ENCODE measurements around the gene LHPP. TPM values are rescaled to one million over a fixed set of nuclear protein-coding genes. Genes with fewer than 3 reads are reported as not detected.

Gene LHPP
- polyA plus RNA-seq, 2 of the 4 experiments (the other 2 are of a cell fraction): 14.4 to 18.6 TPM

- no peak overlapping the region for H3K27ac ChIP-seq
- ATAC-seq (no peak), DNase-seq (ENCODE audit: low read depth in 1 of 2, low spot score in 1 of 2) (no peak), FAIRE-seq (no peak)
- no peaks in the 10 kb centered on the region for H3K9me3 ChIP-seq
- POLR2A ChIA-PET: no interaction called here
- H3K4me3 ChIP-seq: no peak overlapping the region
- H3K4me2 ChIP-seq: no peak overlapping the region
- WGBS (ENCODE audit: missing lambda C conversion rate): 93% methylated on average over 8 of the region's 8 CpGs
- TF ChIP-seq SREBF2 (IDR thresholded peaks at IDR 0.05): no peak
- no peak for TF ChIP-seq HES2 (IDR thresholded peaks at IDR 0.05)
- TF ChIP-seq NPAS2 (CRISPR knock-in tag; IDR thresholded peaks at IDR 0.05; ENCODE audit: borderline replicate concordance): no peak
- no peak for TF ChIP-seq EHF (CRISPR knock-in tag; IDR thresholded peaks at IDR 0.05)
- TF ChIP-seq RAD21 (conservative IDR thresholded peaks at IDR 0.05 in 1 of 2, IDR thresholded peaks at IDR 0.05 in 1 of 2): no peak
- TF ChIP-seq RARB (CRISPR knock-in tag; IDR thresholded peaks at IDR 0.05): no peak
- no peak for TF ChIP-seq BCL3 (IDR thresholded peaks at IDR 0.05)
- no peak for TF ChIP-seq RFX5 (IDR thresholded peaks at IDR 0.05)
- TF ChIP-seq MAFK (IDR thresholded peaks at IDR 0.05; ENCODE audit: partially characterized antibody): no peak
- no peak for TF ChIP-seq MAZ (IDR thresholded peaks at IDR 0.05; ENCODE audit: borderline replicate concordance, low read depth, low read length)
- no peak for TF ChIP-seq ZSCAN20 (CRISPR knock-in tag; IDR thresholded peaks at IDR 0.05)
- no peak for TF ChIP-seq ZFP36 (IDR thresholded peaks at IDR 0.05; ENCODE audit: borderline replicate concordance, partially characterized antibody)
- no peak for TF ChIP-seq PHF8 (IDR thresholded peaks at IDR 0.05; ENCODE audit: borderline replicate concordance, low read depth)
- CTCF ChIA-PET: interaction anchor here (0.9 kb wide), 1 partner anchor 80 kb away, joined by 3 read pairs; no protein-coding TSS in a partner anchor
- H3K4me1 ChIP-seq: peaks cover 11% of the 10 kb centered on the region; the same call in 2 of the 3 replicates
Observed at GRCh38 chr10:124663228-124663627, 201.6 kb downstream of the LHPP start.

Other genes starting within 250 kb of the LHPP start
- 82.6 and 97.6 TPM in 2 replicates for gene OAT, start 42.9 kb upstream of the LHPP start, polyA plus RNA-seq (2011; rRNA removed)
- 74.5 to 81.3 TPM (median 75.3 TPM) in 3 replicates for gene OAT, start 42.9 kb upstream of the LHPP start, polyA plus RNA-seq (2017; fragmentation: RNase III; extraction: RNeasy Plus Mini Kit Qiagen cat#74134 plus additional on column Dnase treatment)
- gene NKX1-2, start 11.8 kb upstream of the LHPP start, polyA plus RNA-seq (2011; rRNA removed): 0.16 and 0.20 TPM in 2 replicates
- 0.03 to 0.08 TPM (median 0.03 TPM) in 3 replicates for gene NKX1-2, start 11.8 kb upstream of the LHPP start, polyA plus RNA-seq (2017; fragmentation: RNase III; extraction: RNeasy Plus Mini Kit Qiagen cat#74134 plus additional on column Dnase treatment)